Left kidney (tissue), 2 donors: ENCODE data around the gene GSTT2. TPM values are rescaled to one million over a fixed set of nuclear protein-coding genes. Genes with fewer than 3 reads are reported as not detected.

Source experiments
- DNase-seq: peaks from one replicate; pipeline ENCODE4 v3.0.0-alpha.2; 2013
- polyA plus RNA-seq: library from polyadenylated mRNA; unstranded; fragments of 120-200 nt; gene quantifications from one replicate; pipeline ENCODE4 v1.2.1, GENCODE V29; 2013; ENCODE audit not compliant: insufficient read length

Gene GSTT2
- polyA plus RNA-seq, 1 donor = not detected

- DNase-seq = no peak
Measured at GRCh38 chr22:24008381-24009226, 28.7 kb downstream of the GSTT2 start.

GRCh38 chr22:24009227-24010017, 29.5 kb downstream of the GSTT2 start:
- DNase-seq = no peak

DNA sequence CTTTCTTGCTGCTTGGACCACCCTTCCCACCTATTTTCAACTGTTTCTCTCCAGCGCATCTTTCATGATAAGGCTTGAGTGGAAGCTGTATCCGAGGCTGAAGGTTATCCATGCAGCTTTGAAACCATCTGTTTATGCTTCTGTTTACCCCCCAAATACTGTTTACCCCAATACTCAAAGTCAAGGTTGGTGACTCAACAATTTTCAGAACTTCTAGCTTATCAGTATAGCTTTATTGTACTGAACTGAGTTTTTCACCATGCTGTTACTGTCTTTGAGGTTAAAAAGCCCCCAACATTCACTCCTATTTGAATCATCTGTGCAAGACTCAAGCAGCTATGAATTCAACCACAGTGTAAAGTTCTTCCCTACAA, 30.1 kb downstream of the GSTT2 start:
- DNase-seq = no peak

DNA sequence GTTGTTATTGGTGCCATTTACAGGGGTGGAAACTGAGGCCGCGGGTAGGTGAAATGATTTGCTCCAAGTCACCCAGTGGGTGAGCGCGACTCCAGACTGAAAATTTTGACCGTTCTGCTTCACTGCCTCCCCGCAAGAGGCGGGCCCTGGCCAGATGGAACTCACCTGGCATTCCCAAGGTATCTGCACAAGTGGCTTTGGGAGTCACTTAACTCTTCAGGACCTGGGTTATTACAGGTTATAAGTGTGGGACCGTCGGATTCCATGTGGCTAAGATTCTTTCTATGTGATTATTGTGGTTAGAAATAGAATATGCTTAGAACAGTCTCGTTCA, 31.8 kb downstream of the GSTT2 start:
- DNase-seq = peak; percentile 19

DNA sequence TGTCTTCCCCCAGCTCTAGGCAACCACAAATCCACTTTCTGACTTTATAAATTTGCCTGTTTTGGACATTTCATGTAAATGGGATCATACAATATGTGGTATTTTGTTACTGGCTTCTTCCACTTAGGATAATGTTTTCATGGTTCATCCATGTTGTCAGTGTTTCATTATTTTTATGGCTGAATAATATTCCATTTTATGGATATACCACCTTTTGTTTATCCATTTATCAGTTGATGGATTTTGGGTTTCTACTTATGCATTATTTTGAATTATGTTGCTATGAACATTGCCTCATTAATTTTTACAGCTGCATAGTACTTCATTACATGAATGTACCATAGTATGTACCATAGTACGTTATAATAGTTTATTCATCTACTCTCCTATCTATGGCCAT, 36.2 kb downstream of the GSTT2 start:
- no peak for DNase-seq

DNA sequence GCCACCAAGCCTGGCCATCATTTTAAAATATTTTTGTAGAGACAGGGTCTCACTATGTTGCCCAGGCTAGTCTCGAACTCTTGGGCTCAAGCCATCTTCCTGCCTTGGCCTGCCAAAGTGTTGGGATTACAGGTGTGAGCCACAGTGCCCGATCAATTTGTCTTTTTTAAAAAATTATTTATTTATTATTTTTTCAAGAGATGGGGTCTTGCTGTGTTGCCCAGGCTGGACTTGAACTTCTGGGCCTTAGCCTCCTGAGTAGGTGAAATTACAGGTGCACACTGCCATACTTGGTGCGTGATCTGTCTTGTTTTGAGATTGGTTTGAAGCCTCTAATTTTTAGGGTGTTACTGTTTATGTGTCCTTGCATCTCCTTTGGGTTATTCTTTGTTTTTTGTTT, 41.4 kb downstream of the GSTT2 start:
- DNase-seq = no peak

GRCh38 chr22:24023204-24023789, 43.4 kb downstream of the GSTT2 start:
- DNase-seq = no peak

DNA sequence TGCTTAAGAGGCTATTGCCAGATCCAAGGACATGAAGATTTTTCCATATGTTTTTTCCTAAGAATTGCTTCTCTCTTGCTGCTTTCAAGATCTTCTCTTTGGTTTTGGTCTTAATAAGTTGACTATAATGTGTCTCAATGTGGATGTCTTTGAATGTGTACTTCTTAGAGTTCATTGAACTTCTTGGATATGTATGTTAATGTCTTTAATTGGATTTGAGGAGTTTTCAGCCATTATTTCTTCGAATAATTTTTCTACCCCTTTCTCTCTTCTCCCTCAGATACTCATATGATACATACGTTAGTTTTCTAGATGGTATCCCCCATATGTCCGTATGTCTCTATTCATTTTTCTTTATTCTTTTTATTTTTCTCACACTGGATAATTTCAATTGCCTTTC, 44.4 kb downstream of the GSTT2 start:
- DNase-seq = no peak

DNA sequence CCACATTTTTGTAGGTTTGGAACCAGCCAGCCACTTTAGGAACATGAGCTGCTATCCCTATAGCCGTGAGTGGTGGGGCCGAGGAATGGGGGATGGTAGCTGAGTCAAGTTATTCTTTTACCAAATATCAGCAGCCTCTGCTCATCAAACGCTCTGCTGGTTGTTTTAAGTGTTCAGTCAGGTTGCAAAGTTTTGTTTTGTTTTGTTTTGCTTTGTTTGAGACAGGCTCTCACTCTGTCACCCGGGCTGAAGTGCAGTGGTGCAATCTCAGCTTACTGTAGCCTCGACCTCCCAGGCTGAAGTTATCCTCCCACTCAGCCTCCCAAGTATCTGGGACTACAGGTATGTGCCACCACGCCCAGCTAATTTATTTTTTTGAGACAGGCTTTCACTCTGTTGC, 45.5 kb downstream of the GSTT2 start:
- DNase-seq = peak; percentile 14

DNA sequence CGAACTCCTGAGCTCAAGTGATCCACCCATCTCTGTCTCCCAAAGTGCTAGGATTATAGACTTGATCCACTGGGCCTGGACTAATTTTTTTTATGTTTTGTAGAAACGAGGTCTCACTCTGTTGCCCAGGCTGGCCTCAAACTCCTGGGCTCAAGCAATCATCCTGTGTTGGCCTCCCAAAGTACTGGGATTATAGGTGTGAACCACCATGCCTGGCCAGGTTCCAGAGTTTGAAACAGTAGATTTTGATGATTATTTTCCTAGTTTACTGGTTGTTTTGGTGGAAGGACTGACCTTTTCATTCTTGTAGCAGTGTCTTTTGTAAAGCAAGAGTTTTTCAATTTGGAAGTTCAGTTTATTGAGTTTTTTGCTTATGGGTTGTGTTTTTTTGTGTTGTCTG, 46.1 kb downstream of the GSTT2 start:
- no peak for DNase-seq

DNA sequence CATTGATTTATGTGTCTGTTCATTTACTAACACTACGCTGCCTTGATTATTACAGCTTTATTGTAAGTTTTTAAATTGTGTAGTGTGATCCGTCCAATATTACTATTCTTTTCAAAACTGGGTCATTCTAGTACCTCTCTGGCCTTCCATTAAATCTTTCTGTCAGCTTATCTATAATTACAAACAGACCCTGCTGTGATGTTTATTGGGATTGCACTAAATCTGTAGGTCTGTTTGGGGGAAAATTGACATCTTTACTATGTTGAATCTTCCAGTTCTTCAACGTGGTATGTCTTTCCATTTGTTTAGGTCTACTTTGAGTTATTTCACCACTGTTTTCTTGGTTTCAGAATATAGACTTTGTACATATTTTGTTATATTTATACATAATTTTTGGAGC, 46.8 kb downstream of the GSTT2 start:
- DNase-seq = no peak

DNA sequence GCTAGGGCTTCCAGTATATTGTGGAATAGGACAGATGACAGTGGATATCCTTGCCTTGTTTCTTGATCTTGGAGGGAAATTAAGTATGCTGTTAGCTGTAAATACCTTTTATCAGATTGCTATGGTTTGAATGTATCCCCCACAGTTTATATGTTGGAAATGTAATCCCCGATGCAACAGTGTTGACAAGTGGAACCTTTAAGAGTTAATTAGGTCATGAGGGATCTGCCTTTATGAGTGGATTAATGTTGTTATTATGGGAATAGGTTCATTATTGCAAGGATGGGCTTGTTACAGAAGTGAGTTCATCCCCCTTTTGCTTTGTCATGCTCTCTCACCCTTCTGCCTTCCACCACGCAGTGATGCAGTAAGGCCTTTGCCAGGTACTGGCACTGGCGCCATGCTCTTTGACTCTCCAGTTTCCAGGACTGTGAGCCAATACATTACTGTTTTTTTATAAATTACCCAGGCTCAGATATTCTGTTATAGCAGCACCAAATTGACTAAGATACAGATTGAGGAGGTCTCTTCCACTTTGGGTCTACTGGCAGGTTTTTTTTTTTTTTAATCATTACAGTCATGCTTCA, 47.5 kb downstream of the GSTT2 start:
- DNase-seq = no peak

DNA sequence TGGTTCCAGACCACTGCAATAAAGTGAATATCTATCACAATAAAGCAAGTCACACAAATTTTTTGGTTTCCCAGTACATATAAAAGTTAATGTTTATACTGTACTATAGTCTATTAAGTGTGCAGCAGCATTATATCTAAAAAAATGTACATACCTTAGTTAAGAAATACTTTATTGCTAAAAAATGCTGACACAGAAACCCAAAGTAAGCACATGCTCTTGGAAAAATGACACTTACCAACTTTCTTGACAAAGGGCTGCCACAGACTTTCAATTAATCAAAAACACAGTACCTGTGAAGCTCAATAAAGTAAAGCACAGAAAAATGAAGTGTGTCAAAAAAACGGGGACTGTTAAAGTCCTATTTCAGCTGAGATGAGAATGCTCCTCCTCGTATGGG, 48.1 kb downstream of the GSTT2 start:
- DNase-seq = no peak

GRCh38 chr22:24028533-24028932, 48.6 kb downstream of the GSTT2 start:
- DNase-seq = no peak

DNA sequence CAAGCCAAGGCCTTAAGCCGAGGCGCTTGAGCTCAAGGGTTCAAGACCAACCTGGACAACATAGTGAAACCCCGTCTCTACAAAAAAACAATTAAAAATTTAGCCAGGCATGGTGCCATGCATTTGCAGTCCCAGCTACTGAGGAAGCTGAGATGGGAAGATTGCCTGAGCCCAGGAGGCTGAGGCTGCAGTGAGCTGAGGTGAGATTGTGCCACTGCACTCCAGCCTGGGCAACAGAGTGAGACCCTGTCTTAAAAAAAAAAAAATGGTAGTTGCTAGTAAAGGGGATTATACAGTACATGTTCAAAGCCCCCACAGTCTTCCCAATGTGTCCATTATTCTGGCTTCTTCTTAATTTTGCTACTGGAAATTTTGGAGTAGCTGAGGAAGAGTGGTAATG, 49.4 kb downstream of the GSTT2 start:
- DNase-seq = no peak

DNA sequence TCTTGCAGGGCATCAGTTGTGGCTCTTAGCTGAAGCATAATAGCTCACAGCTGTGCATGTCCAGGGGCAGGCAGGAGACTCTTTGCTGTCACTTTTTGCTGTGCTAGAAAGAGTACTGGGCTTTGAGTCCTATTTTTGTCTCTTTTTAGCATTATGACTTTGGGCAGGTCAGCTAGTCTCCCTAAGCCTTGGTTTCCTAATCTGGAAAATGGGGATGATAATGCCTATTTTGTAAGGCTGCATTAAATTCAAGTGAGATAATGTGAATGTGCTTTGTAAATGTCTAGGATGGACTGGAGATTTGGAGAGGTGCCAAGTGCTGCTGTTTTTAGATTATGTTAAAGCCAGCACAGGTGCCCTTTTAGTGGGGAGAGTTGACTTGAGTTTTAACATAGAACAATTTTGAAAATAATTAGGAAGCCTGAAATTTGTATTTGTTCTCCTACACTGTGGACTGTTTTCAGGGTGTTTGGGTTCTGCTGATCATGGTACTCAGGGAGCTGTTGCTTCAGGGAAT, 50.3 kb downstream of the GSTT2 start:
- DNase-seq = no peak

Other genes with a start within 250 kb of the GSTT2 start
- 8.1 TPM for gene ZNF70, start 229.0 kb upstream of the GSTT2 start, polyA plus RNA-seq
- not detected for gene VPREB3, start 225.7 kb upstream of the GSTT2 start, polyA plus RNA-seq
- 2.7 TPM for gene C22orf15, start 217.1 kb upstream of the GSTT2 start, polyA plus RNA-seq
- 58.3 TPM for gene CHCHD10, start 212.2 kb upstream of the GSTT2 start, polyA plus RNA-seq
- gene MMP11, start 207.3 kb upstream of the GSTT2 start, polyA plus RNA-seq = 13.3 TPM
- 187 TPM for gene SMARCB1, start 193.2 kb upstream of the GSTT2 start, polyA plus RNA-seq
- 3.2 TPM for gene DERL3, start 141.1 kb upstream of the GSTT2 start, polyA plus RNA-seq
- 60.0 TPM for gene SLC2A11, start 122.3 kb upstream of the GSTT2 start, polyA plus RNA-seq
- 119 TPM for gene MIF, start 85.8 kb upstream of the GSTT2 start, polyA plus RNA-seq
- gene GSTT2B, start 18.9 kb upstream of the GSTT2 start, polyA plus RNA-seq = 6.9 TPM
- 11.6 TPM for gene DDTL, start 13.2 kb upstream of the GSTT2 start, polyA plus RNA-seq
- 66.8 TPM for gene DDT, start 5.7 kb upstream of the GSTT2 start, polyA plus RNA-seq
- not detected for gene GSTT4, start 25.3 kb downstream of the GSTT2 start, polyA plus RNA-seq
- gene CABIN1, start 31.2 kb downstream of the GSTT2 start, polyA plus RNA-seq = 52.0 TPM
- gene SUSD2, start 201.4 kb downstream of the GSTT2 start, polyA plus RNA-seq = 15.1 TPM